HepG2 (cell line): ENCODE data around the gene KLHL11. TPM values are rescaled to one million over a fixed set of nuclear protein-coding genes. Genes with fewer than 3 reads are reported as not detected.

Experiments
- BATF2 ChIP-seq: sonication (generic); formaldehyde crosslinking; IDR thresholded peaks from 2 replicates; pipeline ENCODE4 v1.8.0; 2022; ENCODE audit warnings: mild to moderate bottlenecking, missing genetic modification reagents, moderate library complexity
- GABPB1 ChIP-seq: IDR thresholded peaks from 2 replicates; pipeline ENCODE4 v1.6.1; 2016; ENCODE audit warnings: mild to moderate bottlenecking, missing genetic modification reagents, moderate library complexity, missing compliant biosample characterization
- IRF1 ChIP-seq: sonication (generic); formaldehyde crosslinking; IDR thresholded peaks from 2 replicates; pipeline ENCODE4 v1.4.0; 2020; ENCODE audit warnings: low read depth, mild to moderate bottlenecking, missing genetic modification reagents
- MAFG ChIP-seq: sonication (generic); formaldehyde crosslinking; IDR thresholded peaks from 2 replicates; pipeline ENCODE4 v1.5.1; 2020; ENCODE audit warnings: mild to moderate bottlenecking, missing genetic modification reagents
- MEIS1 ChIP-seq: sonication (generic); formaldehyde crosslinking; IDR thresholded peaks from 2 replicates; pipeline ENCODE4 v1.9.0; 2021; ENCODE audit warnings: mild to moderate bottlenecking, missing genetic modification reagents, moderate library complexity, borderline replicate concordance
- MXD4 ChIP-seq: IDR thresholded peaks from 2 replicates; pipeline ENCODE4 v1.6.1; 2016; ENCODE audit warnings: mild to moderate bottlenecking, missing biosample characterization, missing genetic modification reagents
- SPEN ChIP-seq: sonication (generic); formaldehyde crosslinking; IDR thresholded peaks from 2 replicates; pipeline ENCODE4 v1.5.1; 2020; ENCODE audit warnings: low read depth, mild to moderate bottlenecking, missing genetic modification reagents
- THYN1 ChIP-seq: sonication (generic); formaldehyde crosslinking; IDR thresholded peaks from 2 replicates; pipeline ENCODE4 v1.8.1; 2023; ENCODE audit warnings: low read depth, mild to moderate bottlenecking, moderate library complexity, missing genetic modification reagents, borderline replicate concordance
- ZBTB34 ChIP-seq: sonication (generic); formaldehyde crosslinking; IDR thresholded peaks from 2 replicates; pipeline ENCODE4 v1.8.0; 2022; ENCODE audit warnings: mild to moderate bottlenecking, missing genetic modification reagents
- ZBTB40 ChIP-seq, 2 experiments: fragments of 450-650 bp in 1 of 2; sonication (generic) in 1 of 2; formaldehyde crosslinking in 1 of 2; IDR thresholded peaks; 2 replicates each; pipeline versions ENCODE4 v1.6.1 to v1.8.0; 2016 to 2022; ENCODE audit warnings: antibody characterized with exemption in 1 of 2, mild to moderate bottlenecking in 1 of 2, missing genetic modification reagents in 1 of 2
- ZBTB43 ChIP-seq: sonication (generic); formaldehyde crosslinking; conservative IDR thresholded peaks from 2 replicates; pipeline ENCODE4 v1.4.0; 2020; ENCODE audit warnings: missing genetic modification reagents
- ZNF335 ChIP-seq: sonication (generic); formaldehyde crosslinking; IDR thresholded peaks from 2 replicates; pipeline ENCODE4 v1.4.0; 2020; ENCODE audit warnings: missing genetic modification reagents
- ZNF570 ChIP-seq: sonication (generic); formaldehyde crosslinking; IDR thresholded peaks from 2 replicates; pipeline ENCODE4 v1.4.0; 2020; ENCODE audit warnings: mild to moderate bottlenecking, missing genetic modification reagents, borderline replicate concordance
- ZNF619 ChIP-seq: sonication (generic); formaldehyde crosslinking; IDR thresholded peaks from 2 replicates; pipeline ENCODE4 v1.4.0; 2020; ENCODE audit warnings: mild to moderate bottlenecking, missing genetic modification reagents
- ZNF780A ChIP-seq: sonication (generic); formaldehyde crosslinking; IDR thresholded peaks from 2 replicates; pipeline ENCODE4 v1.8.0; 2022; ENCODE audit warnings: mild to moderate bottlenecking, missing genetic modification reagents, moderate library complexity
- polyA plus RNA-seq, 8 experiments: library from polyadenylated mRNA; depleted of rRNA in 3 of 8; stranded (reverse) in 7 of 8; unstranded in 1 of 8; fragments of >200 nt; fragmentation: Illumina TruSeq in 4 of 8; extraction: Trizol in 4 of 8; gene quantifications; 2 replicates each; pipeline versions ENCODE4 v1.2.1 to v1.2.3, GENCODE V29; 2011 to 2016; ENCODE audit warnings: low read depth in 4 of 8, missing spikeins in 1 of 8, mixed read lengths in 1 of 8; ENCODE audit not compliant: insufficient read depth in 1 of 8
- total RNA-seq, 5 experiments: library from RNA; depleted of rRNA; stranded (reverse); fragments of >200 nt; fragmentation: Illumina TruSeq; extraction: Trizol; gene quantifications; 2 replicates each; pipeline ENCODE4 v1.2.3, GENCODE V29; 2016; ENCODE audit warnings: low read depth in 1 of 5

KLHL11 gene
- total and polyA plus RNA-seq, 2 of the 13 experiments (the other 11 are each of a cell fraction or from before 2014, with no cell fraction given), result 7.7 to 27.5 TPM

- no peak for TF ChIP-seq MEIS1 (CRISPR knock-in tag)
- TF ChIP-seq MXD4 (CRISPR knock-in tag), result no peak
- TF ChIP-seq ZBTB43 (CRISPR knock-in tag), result no peak
- no peak for TF ChIP-seq BATF2
- TF ChIP-seq ZBTB40 (IDR thresholded peaks at IDR 0.05), result no peak
- TF ChIP-seq ZBTB40 (CRISPR knock-in tag; IDR thresholded peaks at IDR 0.05), result 0 out of 2 replicates have a peak, but pooled peaks have one; percentile 22
- no peak for TF ChIP-seq ZNF570
- TF ChIP-seq IRF1 (CRISPR knock-in tag), result 0 out of 2 replicates have a peak, but pooled peaks have one; percentile 30
- no peak for TF ChIP-seq ZNF335 (CRISPR knock-in tag)
- no peak for TF ChIP-seq ZBTB34
- TF ChIP-seq SPEN (CRISPR knock-in tag), result no peak
- no peak for TF ChIP-seq THYN1 (CRISPR knock-in tag)
- TF ChIP-seq MAFG (CRISPR knock-in tag), result no peak
- TF ChIP-seq ZNF780A (CRISPR knock-in tag), result no peak
- peak; percentile 26; the same call in 1 of the 2 replicates for TF ChIP-seq GABPB1 (CRISPR knock-in tag)
- TF ChIP-seq ZNF619 (CRISPR knock-in tag), result no peak
These were observed 39.9 kb downstream of the KLHL11 start (continued) for GRCh38 chr17:41825175-41825845.
